T47D (cell line): ENCODE data around the gene PGS1.

ENCODE experiments used
- DNase-seq, 2 experiments: peaks; one replicate each; pipeline versions ENCODE4 v3.0.0 to v3.0.0-alpha.2; 2011 to 2012; ENCODE audit warnings: low read depth in 1 of 2, low spot score in 1 of 2
- JUND ChIP-seq: IDR thresholded peaks from 2 replicates; pipeline ENCODE4 v1.6.1; 2012; ENCODE audit warnings: low read depth
- in situ Hi-C: cut with HindIII; loops from 2 replicates; pipeline ENCODE4 v1.10.0; 2016; ENCODE audit warnings: low sequenced_read_pairs, low pct_unique_long_range_greater_than_20kb

Gene PGS1

DNA sequence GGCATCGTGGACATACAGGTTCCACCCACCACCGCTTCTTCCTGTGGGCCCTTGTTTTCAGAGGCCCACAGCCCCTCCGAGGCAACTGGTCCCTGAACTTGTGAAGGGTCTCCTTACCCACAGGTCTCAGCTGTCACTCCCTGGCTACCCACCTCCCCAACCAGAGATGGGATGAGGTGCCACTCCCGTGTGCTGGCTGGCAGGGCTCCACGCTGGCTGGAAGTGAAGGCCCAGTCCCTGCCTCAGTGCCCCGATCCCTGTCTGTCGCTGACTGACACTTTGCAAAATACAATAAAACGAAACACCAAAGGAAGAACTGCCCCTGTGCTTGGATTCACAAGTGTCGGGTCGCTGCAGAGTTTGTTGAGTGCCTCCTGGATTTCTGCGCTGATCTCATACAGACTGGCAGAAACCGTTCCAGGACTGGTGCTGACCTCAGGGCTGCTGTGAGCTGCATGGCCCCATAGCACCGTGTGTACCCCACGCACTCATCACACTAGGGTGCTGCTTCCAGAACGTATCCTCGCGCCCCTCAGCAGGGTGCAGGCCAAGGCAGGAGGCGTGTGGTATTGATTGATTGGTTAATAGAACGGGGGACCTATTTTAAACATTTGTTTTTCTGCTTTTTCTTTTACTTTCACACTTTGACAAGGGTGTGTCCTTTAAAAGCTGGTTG lies 57.0 kb downstream of the PGS1 start:
- TF ChIP-seq JUND = no peak
- no peak for DNase-seq
- in situ Hi-C loops = no loop called here

DNA sequence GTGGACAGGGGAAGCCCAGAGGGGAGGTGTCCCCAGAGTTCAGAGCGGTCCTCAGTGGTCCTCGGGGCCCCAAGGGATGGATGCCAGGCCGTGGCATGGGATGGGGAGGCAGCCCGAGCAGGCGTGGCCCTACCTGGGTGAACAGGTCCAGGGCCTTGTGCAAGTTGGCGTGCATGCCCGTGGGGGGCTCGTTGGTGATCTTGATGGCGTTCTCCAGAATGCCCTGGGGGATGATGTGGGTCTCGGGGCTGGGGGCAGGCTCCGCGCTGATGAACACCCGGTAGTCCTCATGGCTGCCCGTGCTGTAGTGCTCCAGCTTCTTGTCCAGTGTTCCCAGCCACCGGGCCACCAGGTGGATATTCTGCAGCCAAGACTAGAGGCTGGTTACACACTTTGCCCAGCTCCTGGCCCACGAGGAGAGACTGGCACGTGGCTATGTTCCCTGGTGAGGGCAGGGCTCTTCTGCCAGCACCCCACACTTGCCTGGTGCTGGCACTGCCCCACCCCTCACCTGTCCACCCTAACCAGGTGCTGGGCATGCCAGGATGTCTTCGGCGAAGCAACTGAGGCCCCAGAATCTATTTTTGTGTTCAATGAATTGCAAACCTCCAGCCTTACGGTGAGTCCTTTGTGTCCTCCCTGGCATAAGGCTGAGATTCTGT lies 59.2 kb downstream of the PGS1 start:
- no peak for DNase-seq
- TF ChIP-seq JUND = no peak
- in situ Hi-C loops = no loop called here

DNA sequence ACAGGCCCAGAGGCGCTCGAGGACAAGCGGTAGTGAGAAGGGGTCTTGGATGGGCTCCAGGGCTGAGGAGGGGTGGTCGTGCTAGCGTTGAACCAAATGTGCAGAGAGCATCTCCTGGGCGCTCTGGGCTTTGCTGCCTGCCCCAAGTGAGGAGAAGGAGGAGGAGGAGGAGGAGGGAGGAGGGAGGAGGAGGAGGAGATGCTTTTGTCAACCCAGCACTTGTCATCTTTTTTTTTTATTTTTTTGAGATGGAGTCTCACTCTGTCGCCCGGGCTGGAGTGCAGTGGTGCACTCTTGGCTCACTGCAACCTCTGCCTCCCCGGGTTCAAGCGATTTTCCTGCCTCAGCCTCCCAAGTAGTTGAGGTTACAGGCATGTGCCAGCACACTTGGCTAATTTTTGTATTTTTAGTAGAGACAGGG lies 59.8 kb downstream of the PGS1 start:
- in situ Hi-C loops = no loop called here
- no peak for TF ChIP-seq JUND
- no peak for DNase-seq

DNA sequence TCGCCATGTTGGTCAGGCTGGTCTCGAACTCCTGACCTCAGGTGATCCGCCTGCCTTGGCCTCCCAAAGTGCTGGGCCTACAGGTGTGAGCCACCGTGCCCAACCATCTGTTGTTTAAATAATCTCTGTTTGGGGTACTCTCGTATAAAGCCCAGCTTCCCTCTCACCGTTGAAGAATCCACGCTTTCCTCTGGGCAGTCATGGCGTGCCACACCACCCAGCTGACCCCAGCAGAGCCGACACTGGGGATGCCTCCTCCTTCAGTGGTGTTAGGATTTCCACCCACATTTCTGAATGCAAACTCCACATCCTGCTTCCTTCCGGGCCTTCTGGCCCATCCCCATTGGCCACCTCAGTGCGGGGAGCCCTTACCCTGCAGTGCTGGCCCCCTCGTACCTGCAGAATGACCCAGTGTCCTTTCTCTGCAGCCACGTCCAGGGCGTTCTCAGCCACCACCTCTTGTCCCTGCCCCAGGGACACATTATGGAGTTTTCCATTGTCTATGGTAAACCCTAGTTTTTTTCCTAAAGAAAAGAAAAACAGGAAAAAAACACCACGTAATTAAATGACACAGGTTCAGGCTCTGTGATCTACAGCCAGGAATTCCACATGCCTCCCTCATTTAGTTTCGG lies 60.4 kb downstream of the PGS1 start:
- TF ChIP-seq JUND = no peak
- in situ Hi-C loops = no loop called here
- no peak for DNase-seq

DNA sequence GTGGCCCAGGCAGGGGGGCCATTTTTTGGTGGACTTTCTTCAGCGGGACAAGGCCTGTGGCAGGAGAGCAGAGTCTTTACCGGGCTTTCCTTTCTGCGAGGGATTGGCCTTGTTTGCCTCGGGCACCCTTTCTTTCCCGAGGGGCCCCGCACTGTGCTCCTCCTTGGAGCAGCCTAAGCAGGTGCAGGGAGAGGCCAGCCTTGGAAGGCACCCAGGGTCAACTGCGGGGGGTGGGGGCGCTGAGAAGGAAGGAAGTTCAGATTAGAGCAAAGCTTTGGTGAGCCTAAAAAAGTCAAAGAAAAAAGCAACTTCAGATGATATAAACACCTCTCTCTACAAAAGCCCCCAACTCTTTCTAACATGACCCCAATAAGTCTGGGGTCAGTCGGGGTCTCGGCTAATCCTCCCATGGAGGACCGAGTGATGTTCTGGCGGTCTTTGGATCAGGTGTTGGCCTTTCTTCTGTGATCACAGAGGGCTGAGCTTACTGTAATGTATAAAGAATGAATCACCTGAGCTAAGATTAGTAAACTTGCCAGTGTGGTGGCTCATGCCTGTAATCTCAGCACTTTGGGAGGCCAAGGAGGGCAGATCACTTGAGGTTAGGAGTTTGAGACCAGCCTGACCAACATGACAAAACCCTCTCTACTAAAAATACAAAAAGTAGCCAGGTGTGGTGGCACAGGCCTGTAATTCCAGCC lies 63.0 kb downstream of the PGS1 start:
- DNase-seq = no peak
- TF ChIP-seq JUND = no peak
- in situ Hi-C loops = no loop called here

DNA sequence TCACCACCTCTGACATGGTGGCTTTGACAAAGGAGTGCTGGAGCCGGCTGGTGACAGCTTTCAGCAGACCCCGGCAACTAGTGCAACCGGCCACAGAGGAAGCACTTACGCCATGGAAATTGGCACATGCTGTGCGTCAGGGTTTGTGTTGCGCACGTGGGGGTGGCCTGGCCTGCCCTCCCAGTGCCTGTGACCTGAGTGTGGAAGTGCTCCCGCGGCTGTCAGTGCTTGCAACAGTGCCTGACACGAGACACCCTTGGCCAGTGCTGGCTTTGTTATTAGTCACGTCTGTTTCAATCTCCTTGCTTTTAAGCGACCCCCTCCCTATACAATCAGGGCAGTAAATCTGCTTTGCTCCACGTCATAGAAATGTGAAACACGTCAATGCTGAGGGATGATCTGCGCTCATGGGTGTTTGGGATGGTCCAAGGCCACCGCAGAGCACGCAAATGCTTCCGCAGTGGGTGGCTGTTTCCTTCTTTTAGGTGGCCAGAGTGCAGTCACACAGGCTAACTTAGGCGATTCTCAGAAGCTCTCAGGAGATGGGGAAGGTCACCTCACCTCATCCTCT lies 64.3 kb downstream of the PGS1 start:
- TF ChIP-seq JUND = no peak
- in situ Hi-C loops = no loop called here

DNA sequence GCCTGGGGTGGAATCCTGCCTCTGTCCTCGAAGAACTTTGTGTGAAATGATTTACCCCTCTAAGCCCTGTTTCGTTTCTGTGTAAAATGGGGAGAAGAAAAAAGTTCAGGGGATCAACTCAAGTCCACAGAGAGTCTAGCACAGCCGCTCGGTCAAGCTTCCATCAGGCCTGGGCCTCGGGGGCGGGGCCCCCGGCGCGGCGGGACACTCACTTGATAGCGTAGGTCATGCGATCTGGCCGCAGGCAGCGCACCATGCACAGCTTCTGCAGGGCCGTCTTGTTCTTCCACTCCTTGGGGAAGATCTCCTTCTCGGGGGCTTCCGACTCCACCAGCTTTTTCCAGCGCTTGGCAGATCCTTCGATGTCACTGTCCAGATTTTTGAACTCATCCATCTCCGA lies 65.9 kb downstream of the PGS1 start:
- TF ChIP-seq JUND = no peak
- DNase-seq = no peak
- in situ Hi-C loops = no loop called here

More for the DNA sequence above, 64.3 kb downstream of the PGS1 start:
- DNase-seq = no peak

DNA sequence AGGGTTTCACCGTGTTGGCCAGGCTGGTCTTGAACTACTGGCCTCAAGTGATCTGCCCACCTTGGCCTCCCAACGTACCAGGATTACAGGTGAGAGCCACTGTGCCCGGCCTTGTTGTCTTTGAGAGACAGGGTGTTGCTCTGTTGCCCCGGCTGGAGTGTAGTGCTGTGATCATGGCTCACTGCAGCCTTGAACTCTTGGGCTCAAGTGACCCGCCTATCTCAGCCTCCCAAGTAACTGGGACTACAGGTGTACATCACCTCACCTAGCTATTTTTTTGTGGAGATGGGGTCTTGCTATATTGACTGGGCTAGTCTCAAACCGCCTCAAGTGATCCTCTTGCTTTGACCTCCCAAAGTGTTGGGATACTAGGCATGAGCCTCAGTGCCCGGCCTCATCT lies 68.4 kb downstream of the PGS1 start:
- in situ Hi-C loops = no loop called here
- DNase-seq = no peak
- no peak for TF ChIP-seq JUND

DNA sequence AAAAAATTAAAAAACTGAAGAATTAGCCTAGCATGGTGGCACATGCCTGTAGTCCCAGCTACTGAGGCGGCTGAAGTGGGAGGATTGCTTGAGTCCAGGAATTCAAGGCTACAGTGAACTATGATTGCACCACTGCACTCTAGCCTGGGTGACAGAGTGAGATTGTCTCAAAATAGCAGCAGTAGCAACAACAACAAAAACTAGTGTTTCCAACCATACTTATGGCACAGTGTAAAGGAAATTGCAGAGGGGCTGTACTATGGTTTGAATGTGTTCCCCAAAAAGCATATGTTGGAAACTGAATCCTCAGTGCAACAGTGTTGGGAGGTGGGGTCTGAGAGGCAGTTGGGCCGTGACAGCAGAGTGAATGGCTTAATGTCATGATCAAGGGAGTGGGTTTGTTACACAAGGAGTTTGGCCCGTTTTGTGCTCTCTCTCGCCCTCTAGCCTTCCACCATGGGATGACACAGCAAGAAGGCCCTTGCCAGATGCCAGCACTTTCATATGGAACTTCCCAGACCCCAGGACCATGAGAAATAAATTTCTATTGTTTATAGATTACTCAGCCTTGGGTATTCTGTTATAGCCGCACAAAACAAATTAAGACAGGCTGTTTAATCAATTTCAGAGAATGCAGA lies 70.0 kb downstream of the PGS1 start:
- no peak for TF ChIP-seq JUND
- in situ Hi-C loops = no loop called here
- no peak for DNase-seq

DNA sequence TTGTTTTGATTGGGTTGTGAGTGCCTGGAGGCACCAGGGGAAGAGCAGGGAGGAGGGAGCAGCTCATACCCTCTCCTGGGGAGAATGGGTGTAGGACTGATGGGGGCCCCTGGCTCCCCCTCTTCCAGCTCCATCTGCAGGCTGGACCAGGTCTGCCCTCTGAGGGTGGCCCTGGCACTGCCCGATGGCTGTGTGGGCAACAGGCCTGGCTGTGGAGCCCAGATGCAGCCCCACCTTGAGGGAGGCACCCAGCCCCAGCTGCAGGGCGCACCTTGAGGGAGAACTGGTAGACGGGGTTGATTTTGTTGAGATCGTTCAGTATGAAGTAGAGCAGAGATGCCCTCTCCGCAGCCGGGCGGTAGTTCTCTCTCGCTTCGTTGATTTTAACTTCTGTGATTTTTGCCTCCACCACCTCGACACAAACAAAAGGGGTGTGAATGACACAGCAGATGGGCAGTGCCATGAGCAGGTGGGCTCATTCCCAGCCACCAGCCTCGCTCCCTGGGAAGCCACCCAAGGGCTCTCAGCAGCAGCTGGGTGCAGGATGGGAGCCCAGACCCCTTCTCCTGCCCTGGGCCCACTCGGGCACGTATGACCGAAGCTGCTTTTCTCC lies 71.6 kb downstream of the PGS1 start:
- in situ Hi-C loops = no loop called here
- DNase-seq = no peak

DNA sequence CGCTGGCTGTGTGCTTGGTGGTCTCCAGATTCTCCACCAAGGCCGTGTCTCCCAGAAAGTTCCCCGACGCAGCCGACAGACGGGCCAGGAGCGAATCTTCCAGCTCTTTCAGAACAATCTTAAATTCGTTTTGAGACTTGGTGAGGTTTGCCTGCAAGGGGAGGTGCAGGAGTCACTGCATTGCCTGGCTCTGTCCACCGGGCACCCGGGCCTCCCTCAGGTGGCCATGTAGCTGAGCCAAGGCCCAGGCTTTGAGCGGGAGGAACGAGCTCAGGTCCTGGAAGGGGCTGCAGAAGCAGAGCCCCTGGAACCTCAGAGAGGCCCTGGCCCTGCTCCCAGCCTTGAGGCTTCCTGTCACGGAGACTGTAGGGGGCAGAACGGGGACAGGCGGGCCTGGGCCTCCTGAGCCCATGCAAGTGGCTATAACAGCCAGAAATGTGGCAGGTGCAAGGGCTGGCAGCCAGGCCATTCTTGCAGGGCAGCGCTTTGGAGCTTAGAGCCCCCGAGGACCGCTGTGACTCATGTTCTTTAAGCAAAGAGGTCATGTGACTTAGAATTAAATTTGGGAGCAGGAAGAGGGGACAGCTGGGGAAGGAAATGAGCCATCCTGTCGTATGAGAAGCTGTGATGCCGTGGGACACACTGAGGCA lies 72.4 kb downstream of the PGS1 start:
- DNase-seq = no peak
- TF ChIP-seq JUND = no peak
- in situ Hi-C loops = no loop called here

More for the DNA sequence above, 71.6 kb downstream of the PGS1 start:
- no peak for TF ChIP-seq JUND
